ENCODE results near the gene KRT25. TPM values are rescaled to one million over a fixed set of nuclear protein-coding genes. Genes with fewer than 3 reads are reported as not detected.

The KRT25 gene
- total and polyA plus RNA-seq, 2 of the 13 experiments (the other 11 are each of a cell fraction or from before 2014, with no cell fraction given) = not detected

GRCh38 chr17:40777971-40778370, 22.8 kb upstream of the KRT25 start:
- no peak for FAIRE-seq
- CTCF ChIA-PET (ENCODE audit: low intra/inter-chr PET ratio, low total read pairs) = no interaction called here
- no peaks in the 10 kb centered on the region for H4K20me1 ChIP-seq (ENCODE audit: insufficient read depth, low read length)
- no peak overlapping the region for H3K4me3 ChIP-seq (replicated peaks in 1 of 3; ENCODE audit: insufficient read depth in 1 of 3, low read depth in 2 of 3, low read length in 3 of 3)
- H3K27ac ChIP-seq (ENCODE audit: extremely low read length, insufficient read depth, low read length) = no peak overlapping the region
- ATAC-seq = no peak
- no peaks in the 10 kb centered on the region for H3K79me2 ChIP-seq (ENCODE audit: insufficient read depth, low read length)
- 16% methylated on average over 3 of the region's 3 CpGs for WGBS (ENCODE audit: low lambda C conversion rate)
- no peaks in the 10 kb centered on the region for H3K9me3 ChIP-seq (ENCODE audit: low read length)
- intact Hi-C loops (cut with micrococcal nuclease; ENCODE audit: unreplicated experiment) (no loop called here), in situ Hi-C loops (cut with HindIII; ENCODE audit: extremely low pct_ligation_motif_present, low pct_unique_long_range_greater_than_20kb) (no loop called here)
- no peak overlapping the region for H3K9ac ChIP-seq (ENCODE audit: insufficient read depth, low read depth, low read length)
- no peak overlapping the region for H3K4me2 ChIP-seq (ENCODE audit: low read depth, low read length)
- BruUV-seq (replicated peaks) = no TSS peak
- no peaks in the 10 kb centered on the region for H3K36me3 ChIP-seq (replicated peaks in 1 of 2; ENCODE audit: control insufficient read depth in 1 of 2, insufficient read depth in 2 of 2, low read length in 2 of 2)
- POLR2A ChIA-PET = no interaction called here
- 0 out of 2 replicates have a peak, but pooled peaks cover 8% of the 10 kb centered on the region for H3K4me1 ChIP-seq (ENCODE audit: insufficient read depth, low read length)
- no peak overlapping the region for H2AFZ ChIP-seq (ENCODE audit: low read length)
- peaks cover 0 to 34% of the 10 kb centered on the region in 2 experiments; a peak in 3 of 5 replicates for H3K27me3 ChIP-seq (ENCODE audit: control insufficient read depth in 1 of 2, insufficient read depth in 2 of 2, low read length in 2 of 2)
- no peak for TF ChIP-seq ZFYVE20 (CRISPR knock-in tag; IDR thresholded peaks at IDR 0.05; ENCODE audit: borderline replicate concordance, low read depth)
- no peak for TF ChIP-seq RFXANK (CRISPR knock-in tag; IDR thresholded peaks at IDR 0.05)
- no peak for TF ChIP-seq ZKSCAN5 (CRISPR knock-in tag; IDR thresholded peaks at IDR 0.05)
- TF ChIP-seq SIX1 (CRISPR knock-in tag; IDR thresholded peaks at IDR 0.05; ENCODE audit: borderline replicate concordance) = no peak
- TF ChIP-seq, protein P1, sequence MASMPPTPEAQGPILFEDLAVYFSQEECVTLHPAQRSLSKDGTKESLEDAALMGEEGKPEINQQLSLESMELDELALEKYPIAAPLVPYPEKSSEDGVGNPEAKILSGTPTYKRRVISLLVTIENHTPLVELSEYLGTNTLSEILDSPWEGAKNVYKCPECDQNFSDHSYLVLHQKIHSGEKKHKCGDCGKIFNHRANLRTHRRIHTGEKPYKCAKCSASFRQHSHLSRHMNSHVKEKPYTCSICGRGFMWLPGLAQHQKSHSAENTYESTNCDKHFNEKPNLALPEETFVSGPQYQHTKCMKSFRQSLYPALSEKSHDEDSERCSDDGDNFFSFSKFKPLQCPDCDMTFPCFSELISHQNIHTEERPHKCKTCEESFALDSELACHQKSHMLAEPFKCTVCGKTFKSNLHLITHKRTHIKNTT (CRISPR knock-in tag; IDR thresholded peaks at IDR 0.05) = no peak
- no peak for TF ChIP-seq HOXD1 (CRISPR knock-in tag; IDR thresholded peaks at IDR 0.05)
- TF ChIP-seq, protein P2, sequence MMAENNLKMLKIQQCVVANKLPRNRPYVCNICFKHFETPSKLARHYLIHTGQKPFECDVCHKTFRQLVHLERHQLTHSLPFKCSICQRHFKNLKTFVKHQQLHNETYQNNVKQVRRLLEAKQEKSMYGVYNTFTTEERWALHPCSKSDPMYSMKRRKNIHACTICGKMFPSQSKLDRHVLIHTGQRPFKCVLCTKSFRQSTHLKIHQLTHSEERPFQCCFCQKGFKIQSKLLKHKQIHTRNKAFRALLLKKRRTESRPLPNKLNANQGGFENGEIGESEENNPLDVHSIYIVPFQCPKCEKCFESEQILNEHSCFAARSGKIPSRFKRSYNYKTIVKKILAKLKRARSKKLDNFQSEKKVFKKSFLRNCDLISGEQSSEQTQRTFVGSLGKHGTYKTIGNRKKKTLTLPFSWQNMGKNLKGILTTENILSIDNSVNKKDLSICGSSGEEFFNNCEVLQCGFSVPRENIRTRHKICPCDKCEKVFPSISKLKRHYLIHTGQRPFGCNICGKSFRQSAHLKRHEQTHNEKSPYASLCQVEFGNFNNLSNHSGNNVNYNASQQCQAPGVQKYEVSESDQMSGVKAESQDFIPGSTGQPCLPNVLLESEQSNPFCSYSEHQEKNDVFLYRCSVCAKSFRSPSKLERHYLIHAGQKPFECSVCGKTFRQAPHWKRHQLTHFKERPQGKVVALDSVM (CRISPR knock-in tag; IDR thresholded peaks at IDR 0.05) = no peak
- TF ChIP-seq TSC22D2 (CRISPR knock-in tag; IDR thresholded peaks at IDR 0.05; ENCODE audit: borderline replicate concordance) = no peak
- TF ChIP-seq NFYC (CRISPR knock-in tag; IDR thresholded peaks at IDR 0.05) = no peak
- no peak for TF ChIP-seq MTF1 (CRISPR knock-in tag; IDR thresholded peaks at IDR 0.05)
- TF ChIP-seq MED1 (CRISPR knock-in tag; IDR thresholded peaks at IDR 0.05) = no peak
- TF ChIP-seq RXRB (CRISPR knock-in tag; IDR thresholded peaks at IDR 0.05; ENCODE audit: borderline replicate concordance) = no peak
- no peak for TF ChIP-seq ZNF550 (CRISPR knock-in tag; IDR thresholded peaks at IDR 0.05; ENCODE audit: borderline replicate concordance)
- no peak for TF ChIP-seq ARNT2 (CRISPR knock-in tag; IDR thresholded peaks at IDR 0.05; ENCODE audit: low read depth)
- TF ChIP-seq ZBTB42 (CRISPR knock-in tag; IDR thresholded peaks at IDR 0.05) = no peak
- no peak for TF ChIP-seq ZNF83 (CRISPR knock-in tag; IDR thresholded peaks at IDR 0.05; ENCODE audit: borderline replicate concordance)
- DNase-seq (ENCODE audit: low spot score) = no peak

Measured in HepG2 (cell line).